NK-92 treated with Interleukin-12 subunit alpha and Interleukin-12 subunit beta, amount 100 ng/mL, for 24 hours (cell line): Measurements from ENCODE around the gene IQCE.

ENCODE experiments used
- DNase-seq: peaks from one replicate; lab custom pipeline; 2025; lab: John Stamatoyannopoulos, UW

IQCE gene

GRCh38 chr7:2646680-2647571 is 88.1 kb downstream of the IQCE start:
- no peak for DNase-seq

GRCh38 chr7:2647594-2648172 is 88.9 kb downstream of the IQCE start:
- DNase-seq, result no peak

- DNase-seq, result no peak
Observed at GRCh38 chr7:2649139-2649838, 90.5 kb downstream of the IQCE start.

- DNase-seq, result no peak
Observed at GRCh38 chr7:2649991-2650390, 91.2 kb downstream of the IQCE start.

GRCh38 chr7:2650451-2650850 is 91.7 kb downstream of the IQCE start:
- DNase-seq, result no peak

GRCh38 chr7:2651336-2651735 is 92.6 kb downstream of the IQCE start:
- no peak for DNase-seq

GRCh38 chr7:2651847-2652735 is 93.3 kb downstream of the IQCE start:
- DNase-seq, result no peak

- DNase-seq, result no peak
Observed at GRCh38 chr7:2652736-2653060, 93.9 kb downstream of the IQCE start.

GRCh38 chr7:2654059-2654458 is 95.3 kb downstream of the IQCE start:
- no peak for DNase-seq

GRCh38 chr7:2655870-2656614 is 97.3 kb downstream of the IQCE start:
- no peak for DNase-seq

GRCh38 chr7:2657208-2657607 is 98.4 kb downstream of the IQCE start:
- no peak for DNase-seq

GRCh38 chr7:2657920-2658671 is 99.3 kb downstream of the IQCE start:
- no peak for DNase-seq

- DNase-seq, result no peak
Observed at GRCh38 chr7:2658941-2659340, 100.2 kb downstream of the IQCE start.

GRCh38 chr7:2659556-2660358 is 101.0 kb downstream of the IQCE start:
- DNase-seq, result no peak

- no peak for DNase-seq
Observed at GRCh38 chr7:2660359-2661095, 101.7 kb downstream of the IQCE start.

GRCh38 chr7:2661096-2661449 is 102.3 kb downstream of the IQCE start:
- no peak for DNase-seq

- DNase-seq, result no peak
Observed at GRCh38 chr7:2661602-2662272, 103.0 kb downstream of the IQCE start.

GRCh38 chr7:2662273-2663120 is 103.7 kb downstream of the IQCE start:
- DNase-seq, result no peak
